ENCODE data around the gene GIMAP7.

Gene GIMAP7

DNA sequence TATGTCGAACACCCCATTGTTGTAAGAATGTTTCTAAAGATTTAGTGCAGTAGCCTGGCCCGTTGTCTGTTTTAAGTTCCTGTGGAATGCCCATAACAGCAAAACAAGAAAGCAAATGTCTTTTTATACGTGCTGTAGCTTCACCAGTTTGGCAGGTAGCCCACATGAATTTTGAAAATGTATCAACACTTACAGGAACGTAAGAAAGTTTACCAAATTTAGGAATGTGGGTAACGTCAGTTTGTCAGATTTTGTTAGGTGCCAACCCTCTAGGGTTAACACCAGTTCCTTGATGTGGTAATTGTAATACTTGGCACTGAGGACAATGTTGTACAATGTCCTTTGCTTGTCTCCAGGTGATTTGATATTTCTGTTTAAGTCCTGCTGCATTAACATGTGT lies 49.3 kb downstream of the GIMAP7 start:
- DNase-seq (ENCODE audit: extremely low read depth, insufficient read length) = no peak
- Histone ChIP-seq H3K4me3 (replicated peaks; ENCODE audit: low read depth, low read length) (no peak overlapping the region), H3K27me3 (replicated peaks; ENCODE audit: control insufficient read depth, insufficient read depth, low read length) (no peaks in the 10 kb centered on the region), H3K36me3 (ENCODE audit: control insufficient read depth, insufficient read depth, low read length) (no peaks in the 10 kb centered on the region)
- TF ChIP-seq, protein P1, sequence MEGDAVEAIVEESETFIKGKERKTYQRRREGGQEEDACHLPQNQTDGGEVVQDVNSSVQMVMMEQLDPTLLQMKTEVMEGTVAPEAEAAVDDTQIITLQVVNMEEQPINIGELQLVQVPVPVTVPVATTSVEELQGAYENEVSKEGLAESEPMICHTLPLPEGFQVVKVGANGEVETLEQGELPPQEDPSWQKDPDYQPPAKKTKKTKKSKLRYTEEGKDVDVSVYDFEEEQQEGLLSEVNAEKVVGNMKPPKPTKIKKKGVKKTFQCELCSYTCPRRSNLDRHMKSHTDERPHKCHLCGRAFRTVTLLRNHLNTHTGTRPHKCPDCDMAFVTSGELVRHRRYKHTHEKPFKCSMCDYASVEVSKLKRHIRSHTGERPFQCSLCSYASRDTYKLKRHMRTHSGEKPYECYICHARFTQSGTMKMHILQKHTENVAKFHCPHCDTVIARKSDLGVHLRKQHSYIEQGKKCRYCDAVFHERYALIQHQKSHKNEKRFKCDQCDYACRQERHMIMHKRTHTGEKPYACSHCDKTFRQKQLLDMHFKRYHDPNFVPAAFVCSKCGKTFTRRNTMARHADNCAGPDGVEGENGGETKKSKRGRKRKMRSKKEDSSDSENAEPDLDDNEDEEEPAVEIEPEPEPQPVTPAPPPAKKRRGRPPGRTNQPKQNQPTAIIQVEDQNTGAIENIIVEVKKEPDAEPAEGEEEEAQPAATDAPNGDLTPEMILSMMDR (IDR thresholded peaks at IDR 0.05; ENCODE audit: insufficient read depth, low read length, poor library complexity, severe bottlenecking) = no peak

DNA sequence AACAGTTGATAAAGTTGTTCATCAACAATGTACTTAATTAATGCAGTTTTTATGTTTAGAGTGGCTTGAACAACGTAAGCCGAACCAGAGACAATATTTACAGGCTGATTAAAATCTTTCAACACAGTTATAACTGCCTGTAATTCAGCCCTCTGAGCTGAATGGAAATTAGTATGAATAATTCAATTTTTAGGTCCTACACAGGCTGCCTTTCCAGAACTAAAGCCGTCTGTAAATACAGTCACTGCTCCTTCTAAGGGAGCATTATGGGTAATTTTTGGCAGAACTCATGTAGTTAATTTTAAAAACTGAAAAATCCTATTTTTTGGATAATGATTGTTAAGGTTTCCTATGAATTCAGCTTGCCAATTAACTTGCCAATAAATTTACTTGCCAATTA lies 49.9 kb downstream of the GIMAP7 start:
- Histone ChIP-seq H3K36me3 (ENCODE audit: control insufficient read depth, insufficient read depth, low read length) (no peaks in the 10 kb centered on the region), H3K27me3 (replicated peaks; ENCODE audit: control insufficient read depth, insufficient read depth, low read length) (no peaks in the 10 kb centered on the region), H3K4me3 (replicated peaks; ENCODE audit: low read depth, low read length) (no peak overlapping the region)
- DNase-seq (ENCODE audit: extremely low read depth, insufficient read length) = no peak
- TF ChIP-seq, protein P1 (IDR thresholded peaks at IDR 0.05; ENCODE audit: insufficient read depth, low read length, poor library complexity, severe bottlenecking) = no peak

DNA sequence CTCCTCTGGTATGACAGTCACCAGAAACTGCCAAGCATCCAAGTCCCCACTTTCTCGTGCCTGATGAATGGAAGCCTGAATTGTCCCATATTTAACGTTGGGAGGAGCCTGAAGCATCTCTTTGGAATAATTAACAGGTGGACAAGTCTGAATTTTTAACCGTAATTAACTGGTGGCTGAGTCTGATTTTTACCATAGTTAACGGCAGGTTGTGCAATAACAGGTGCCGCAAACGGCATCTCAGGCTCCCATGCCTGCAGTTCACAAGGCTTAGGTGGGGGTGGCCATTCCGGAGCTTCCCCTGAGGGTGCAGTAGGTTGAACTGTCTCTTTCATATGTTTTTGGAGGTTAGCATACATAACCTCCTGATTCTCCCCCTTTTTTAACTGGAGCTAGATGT lies 50.6 kb downstream of the GIMAP7 start:
- TF ChIP-seq, protein P1 (IDR thresholded peaks at IDR 0.05; ENCODE audit: insufficient read depth, low read length, poor library complexity, severe bottlenecking) = no peak
- Histone ChIP-seq H3K27me3 (replicated peaks; ENCODE audit: control insufficient read depth, insufficient read depth, low read length) (no peaks in the 10 kb centered on the region), H3K4me3 (replicated peaks; ENCODE audit: low read depth, low read length) (no peak overlapping the region), H3K36me3 (ENCODE audit: control insufficient read depth, insufficient read depth, low read length) (no peaks in the 10 kb centered on the region)
- DNase-seq (ENCODE audit: extremely low read depth, insufficient read length) = no peak

DNA sequence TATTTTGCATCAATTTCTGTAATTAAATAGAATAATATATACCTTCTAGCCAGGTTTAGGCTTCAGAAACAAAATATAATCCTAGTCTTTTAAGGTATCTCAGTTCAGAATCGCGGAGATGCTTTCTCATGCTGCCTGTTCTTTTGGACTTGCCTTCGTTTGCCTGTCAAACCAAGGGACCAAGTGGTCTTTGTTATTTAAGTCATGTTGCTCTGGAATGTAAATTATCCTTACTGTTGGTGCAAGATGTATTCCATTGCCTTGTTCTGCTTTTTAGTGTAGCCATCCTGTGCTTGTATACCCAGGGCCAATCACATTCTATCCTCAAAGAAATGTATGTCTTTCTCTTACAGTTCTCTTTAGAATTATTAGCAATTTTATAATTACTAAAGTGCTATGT lies 51.5 kb downstream of the GIMAP7 start:
- no peaks in the 10 kb centered on the region for H3K27me3 ChIP-seq (replicated peaks; ENCODE audit: control insufficient read depth, insufficient read depth, low read length)
- TF ChIP-seq, protein P1 (IDR thresholded peaks at IDR 0.05; ENCODE audit: insufficient read depth, low read length, poor library complexity, severe bottlenecking) = no peak
- no peak for DNase-seq (ENCODE audit: extremely low read depth, insufficient read length)
- H3K36me3 ChIP-seq (ENCODE audit: control insufficient read depth, insufficient read depth, low read length) = no peaks in the 10 kb centered on the region
- no peak overlapping the region for H3K4me3 ChIP-seq (replicated peaks; ENCODE audit: low read depth, low read length)

DNA sequence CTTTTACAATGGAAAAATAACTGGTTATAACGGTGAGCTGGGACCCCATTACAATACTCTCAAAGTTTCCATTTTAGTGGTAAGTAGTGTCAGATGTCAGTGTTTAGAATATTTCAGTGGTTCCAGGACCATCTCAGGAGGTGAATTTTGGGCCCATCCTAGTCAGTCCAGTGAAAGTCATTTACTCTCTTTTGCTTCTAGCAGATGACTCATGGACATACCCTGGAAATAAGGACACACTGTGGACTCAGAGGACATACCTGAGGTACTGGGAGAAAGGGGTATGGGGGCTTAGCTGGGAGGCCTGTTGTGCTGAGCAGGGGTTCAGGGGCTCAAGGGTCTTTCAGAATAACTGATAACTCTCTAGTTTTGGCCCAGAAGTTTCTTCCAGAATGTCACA lies 51.9 kb downstream of the GIMAP7 start:
- H3K4me3 ChIP-seq (replicated peaks; ENCODE audit: low read depth, low read length) = no peak overlapping the region
- no peaks in the 10 kb centered on the region for H3K27me3 ChIP-seq (replicated peaks; ENCODE audit: control insufficient read depth, insufficient read depth, low read length)
- no peaks in the 10 kb centered on the region for H3K36me3 ChIP-seq (ENCODE audit: control insufficient read depth, insufficient read depth, low read length)
- TF ChIP-seq, protein P1 (IDR thresholded peaks at IDR 0.05; ENCODE audit: insufficient read depth, low read length, poor library complexity, severe bottlenecking) = no peak
- no peak for DNase-seq (ENCODE audit: extremely low read depth, insufficient read length)

DNA sequence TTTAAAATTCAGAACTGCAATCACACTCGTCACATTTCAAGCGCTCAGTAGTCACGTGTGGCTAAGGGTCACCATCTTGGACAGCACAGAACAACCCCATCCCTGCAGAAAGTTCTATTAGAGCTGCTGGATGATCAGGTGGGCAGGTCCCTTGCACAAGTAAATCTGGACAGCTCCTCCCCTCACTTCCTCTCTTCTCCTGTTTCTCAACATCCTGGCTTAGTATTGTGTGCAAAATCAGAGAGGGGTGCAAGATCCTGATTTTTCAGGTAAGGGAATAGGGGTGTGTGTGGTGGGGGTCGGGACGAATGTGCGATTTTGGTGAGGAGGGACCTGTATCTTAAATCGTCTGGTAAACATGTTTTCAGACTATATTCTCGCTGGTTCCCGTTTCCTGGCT lies 52.5 kb downstream of the GIMAP7 start, which contains the start of gene GIMAP4:
GIMAP4 (plus strand) TSS at position 222 of the 400 bp plus-strand sequence. CDS start 2,512 bp downstream, outside the sequence.
- TF ChIP-seq, protein P1 (IDR thresholded peaks at IDR 0.05; ENCODE audit: insufficient read depth, low read length, poor library complexity, severe bottlenecking) = no peak
- H3K4me3 ChIP-seq (replicated peaks; ENCODE audit: low read depth, low read length) = peak within 1 kb of the TSS; percentile 43

More for the DNA sequence above, 52.5 kb downstream of the GIMAP7 start, which contains the start of gene GIMAP4:
- Histone ChIP-seq H3K27me3 (replicated peaks; ENCODE audit: control insufficient read depth, insufficient read depth, low read length) (no peaks in the 10 kb centered on the region), H3K36me3 (ENCODE audit: control insufficient read depth, insufficient read depth, low read length) (no peaks in the 10 kb centered on the region)
- no peak for DNase-seq (ENCODE audit: extremely low read depth, insufficient read length)
